ENCODE data around the gene CEMP1.

GRCh38 chr16:2501946-2502895, 29.0 kb downstream of the CEMP1 start:
- TF ChIP-seq, protein P1, sequence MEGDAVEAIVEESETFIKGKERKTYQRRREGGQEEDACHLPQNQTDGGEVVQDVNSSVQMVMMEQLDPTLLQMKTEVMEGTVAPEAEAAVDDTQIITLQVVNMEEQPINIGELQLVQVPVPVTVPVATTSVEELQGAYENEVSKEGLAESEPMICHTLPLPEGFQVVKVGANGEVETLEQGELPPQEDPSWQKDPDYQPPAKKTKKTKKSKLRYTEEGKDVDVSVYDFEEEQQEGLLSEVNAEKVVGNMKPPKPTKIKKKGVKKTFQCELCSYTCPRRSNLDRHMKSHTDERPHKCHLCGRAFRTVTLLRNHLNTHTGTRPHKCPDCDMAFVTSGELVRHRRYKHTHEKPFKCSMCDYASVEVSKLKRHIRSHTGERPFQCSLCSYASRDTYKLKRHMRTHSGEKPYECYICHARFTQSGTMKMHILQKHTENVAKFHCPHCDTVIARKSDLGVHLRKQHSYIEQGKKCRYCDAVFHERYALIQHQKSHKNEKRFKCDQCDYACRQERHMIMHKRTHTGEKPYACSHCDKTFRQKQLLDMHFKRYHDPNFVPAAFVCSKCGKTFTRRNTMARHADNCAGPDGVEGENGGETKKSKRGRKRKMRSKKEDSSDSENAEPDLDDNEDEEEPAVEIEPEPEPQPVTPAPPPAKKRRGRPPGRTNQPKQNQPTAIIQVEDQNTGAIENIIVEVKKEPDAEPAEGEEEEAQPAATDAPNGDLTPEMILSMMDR (IDR thresholded peaks at IDR 0.05), result no peak
- TF ChIP-seq, protein P2, sequence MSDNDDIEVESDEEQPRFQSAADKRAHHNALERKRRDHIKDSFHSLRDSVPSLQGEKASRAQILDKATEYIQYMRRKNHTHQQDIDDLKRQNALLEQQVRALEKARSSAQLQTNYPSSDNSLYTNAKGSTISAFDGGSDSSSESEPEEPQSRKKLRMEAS (CRISPR knock-in tag; IDR thresholded peaks at IDR 0.05), result no peak
- TF ChIP-seq PRDM15 (CRISPR knock-in tag; IDR thresholded peaks at IDR 0.05) (no peak), ZNF138 (CRISPR knock-in tag; conservative IDR thresholded peaks at IDR 0.05) (no peak), HMGXB4 (CRISPR knock-in tag; IDR thresholded peaks at IDR 0.05) (no peak)
